Ramos (cell line): ENCODE measurements around the gene KIF17.

Source experiments
- in situ Hi-C: fragments of 300-500 bp; cut with MboI; formaldehyde crosslinking; loops from one replicate; pipeline ENCODE4 v1.14.3; 2022; ENCODE audit warnings: low sequenced_read_pairs; ENCODE audit not compliant: unreplicated experiment

Gene KIF17

DNA sequence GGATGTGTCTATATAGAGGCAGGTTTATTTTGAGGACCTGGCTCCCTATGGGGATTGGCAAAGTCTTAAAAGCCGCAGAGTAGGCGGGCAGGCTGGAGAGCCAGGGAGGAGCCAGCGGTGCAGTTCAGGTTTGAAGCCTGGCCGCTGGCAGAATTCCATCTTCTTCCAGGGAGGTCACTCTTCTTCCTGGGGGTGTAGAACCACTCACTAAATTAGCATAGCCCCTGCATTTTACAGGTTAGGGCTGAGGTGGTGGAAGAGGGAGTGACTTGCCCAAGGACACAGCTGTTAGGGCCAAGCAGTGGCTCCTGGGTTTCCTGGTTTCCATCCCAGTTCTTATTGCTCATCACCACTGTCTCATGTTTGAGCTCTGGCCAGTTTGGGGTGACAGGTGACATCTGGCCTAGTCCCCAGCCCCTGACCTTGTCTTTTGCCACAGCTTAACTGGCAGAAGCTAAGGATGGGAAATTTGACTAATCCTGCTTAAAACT is 83.2 kb downstream of the KIF17 start:
- in situ Hi-C loops, result loop anchor here (5.0 kb wide), 1 partner anchor 107 kb away; no protein-coding TSS in a partner anchor

GRCh38 chr1:20634065-20634593 is 83.7 kb downstream of the KIF17 start:
- in situ Hi-C loops, result no loop called here

- in situ Hi-C loops, result no loop called here
Measured at GRCh38 chr1:20633190-20634064, 84.4 kb downstream of the KIF17 start, which contains the start of gene PINK1. PINK1 (plus strand) TSS chr1:20633458; CDS start chr1:20633549, 91 bp downstream.

DNA sequence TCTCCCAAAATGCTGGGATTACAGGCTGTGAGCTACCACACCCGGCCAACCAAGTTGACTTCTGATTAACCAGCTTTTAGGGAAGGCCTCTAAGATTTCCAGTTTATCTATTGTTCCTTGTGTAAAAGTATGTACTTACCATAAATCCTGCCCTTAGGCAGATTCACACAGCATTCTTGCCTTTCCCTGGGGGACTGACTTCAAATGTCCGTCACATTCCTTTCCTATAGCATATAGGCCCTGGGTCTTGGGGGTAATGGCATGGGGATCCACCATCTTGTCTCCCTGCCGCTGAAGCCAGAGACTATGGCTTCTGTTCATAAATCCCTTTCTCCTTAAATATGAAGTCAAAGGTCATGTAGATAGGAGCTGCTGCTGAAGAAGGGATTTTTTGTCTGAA is 85.4 kb downstream of the KIF17 start:
- in situ Hi-C loops, result no loop called here

DNA sequence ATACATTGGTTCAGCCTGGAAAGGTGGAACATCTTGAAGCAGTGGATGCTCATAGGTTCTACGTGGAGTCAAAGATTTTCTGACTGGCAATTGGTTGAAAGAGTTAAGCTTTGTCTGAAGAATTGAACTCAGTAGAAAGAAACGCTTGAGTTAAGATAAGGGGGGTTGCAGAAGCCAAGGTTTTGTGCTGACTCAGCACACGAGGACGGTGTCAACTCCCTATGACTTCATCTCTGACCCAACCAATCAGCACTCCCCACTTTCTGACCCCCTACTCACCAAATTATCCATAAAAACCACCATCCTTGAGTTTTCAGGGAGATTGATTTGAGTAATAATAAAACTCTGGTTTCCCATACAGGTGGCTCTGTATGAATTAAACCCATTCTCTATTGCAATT is 87.1 kb downstream of the KIF17 start:
- in situ Hi-C loops, result no loop called here

DNA sequence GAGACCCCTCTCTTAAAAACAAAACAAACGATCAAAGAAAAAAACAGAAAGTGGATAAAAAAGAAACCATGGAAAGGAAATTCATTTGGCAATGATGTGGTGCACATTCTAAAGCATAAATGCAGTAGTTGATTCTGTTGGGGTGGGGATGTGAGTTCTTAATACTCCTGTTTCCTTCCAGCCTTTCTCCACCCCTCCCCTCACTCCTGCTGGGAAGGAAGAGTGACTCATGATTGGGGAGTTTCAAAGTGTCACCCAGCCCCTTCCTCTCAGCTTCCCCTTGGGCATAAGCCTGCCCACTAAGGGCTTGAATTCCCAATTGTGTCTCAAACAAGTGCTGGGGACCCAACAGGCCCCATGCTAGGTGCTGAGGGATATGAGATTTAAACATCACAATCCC is 91.3 kb downstream of the KIF17 start:
- in situ Hi-C loops, result no loop called here

DNA sequence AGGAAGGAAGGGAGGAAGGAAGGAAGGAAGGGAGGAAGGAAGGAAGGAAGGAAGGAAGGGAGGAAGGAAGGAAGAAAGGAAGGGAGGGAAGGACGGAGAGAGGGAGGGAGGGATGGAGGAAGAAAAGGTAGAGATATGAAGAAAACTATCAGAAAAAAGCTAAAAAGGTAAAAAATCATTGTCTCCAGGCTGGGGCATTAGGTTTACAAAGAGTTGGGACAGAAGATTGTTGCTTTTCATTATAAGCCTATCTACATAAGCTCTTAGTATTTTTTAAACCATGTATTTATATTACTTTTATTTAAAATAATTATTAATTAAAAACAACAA is 91.7 kb downstream of the KIF17 start:
- in situ Hi-C loops, result no loop called here

GRCh38 chr1:20625176-20626097 is 92.4 kb downstream of the KIF17 start:
- in situ Hi-C loops, result no loop called here

GRCh38 chr1:20624709-20625108 is 93.1 kb downstream of the KIF17 start:
- in situ Hi-C loops, result no loop called here

- in situ Hi-C loops, result no loop called here
Measured at GRCh38 chr1:20621012-20621411, 96.8 kb downstream of the KIF17 start.

DNA sequence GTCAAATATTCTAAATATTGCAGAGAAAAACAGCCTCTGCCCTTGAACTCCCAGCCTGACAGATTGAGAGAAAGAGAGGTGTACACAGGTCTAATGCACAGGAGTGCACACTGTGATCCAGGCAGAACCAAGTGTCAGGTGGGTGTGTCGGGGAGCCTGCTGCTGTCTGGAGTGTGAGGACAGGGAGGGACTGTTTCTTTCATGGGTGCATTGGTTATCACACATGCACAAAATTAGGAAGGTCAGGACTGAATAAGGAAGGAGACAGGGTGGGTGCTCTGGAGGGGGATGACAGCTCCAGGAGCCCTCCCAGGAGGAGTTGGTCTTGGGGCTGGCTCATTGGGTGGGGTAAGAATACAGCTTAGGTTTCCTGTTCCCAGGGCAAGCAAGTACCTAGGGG is 97.8 kb downstream of the KIF17 start:
- in situ Hi-C loops, result no loop called here

DNA sequence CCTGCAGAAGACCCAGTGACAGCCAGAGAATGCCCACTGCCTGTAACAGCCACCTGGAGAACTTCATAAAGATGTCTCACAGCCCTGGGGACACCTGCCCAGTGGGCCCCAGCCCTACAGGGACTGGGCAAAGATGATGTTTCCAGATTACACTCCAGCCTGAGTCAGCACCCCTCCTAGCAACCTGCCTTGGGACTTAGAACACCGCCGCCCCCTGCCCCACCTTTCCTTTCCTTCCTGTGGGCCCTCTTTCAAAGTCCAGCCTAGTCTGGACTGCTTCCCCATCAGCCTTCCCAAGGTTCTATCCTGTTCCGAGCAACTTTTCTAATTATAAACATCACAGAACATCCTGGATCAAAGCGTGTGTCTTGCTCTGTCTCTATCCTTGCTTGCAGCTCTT is 99.3 kb downstream of the KIF17 start:
- in situ Hi-C loops, result no loop called here

DNA sequence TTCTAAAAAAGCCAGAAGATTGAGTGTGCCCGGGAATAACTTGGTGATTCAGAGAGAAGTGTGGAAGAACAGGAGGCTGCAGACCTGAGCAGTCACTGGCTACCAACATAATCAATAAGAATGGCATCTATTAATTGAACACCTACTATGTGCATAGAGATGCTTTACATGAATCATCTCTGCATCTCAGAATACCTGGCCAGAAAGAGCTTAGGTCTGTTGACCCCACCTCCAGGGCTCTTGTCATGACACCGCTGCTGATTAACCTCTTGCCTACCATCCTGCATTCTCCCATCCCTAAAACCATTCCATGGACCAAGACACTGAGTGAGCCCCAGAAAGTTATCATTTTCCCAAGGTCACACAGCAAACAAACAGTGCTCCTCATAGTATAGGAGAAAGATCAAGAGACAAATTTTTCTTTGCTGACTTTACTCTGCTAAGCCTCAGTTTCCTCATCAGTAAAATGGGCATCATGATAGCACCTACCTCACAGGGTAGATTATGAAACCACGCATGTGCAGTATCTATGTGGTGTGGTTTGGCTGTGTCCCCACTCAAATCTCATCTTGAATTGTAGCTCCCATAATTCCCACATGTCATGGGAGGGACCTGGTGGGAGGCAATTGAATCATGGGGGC is 100.8 kb downstream of the KIF17 start:
- in situ Hi-C loops, result no loop called here

DNA sequence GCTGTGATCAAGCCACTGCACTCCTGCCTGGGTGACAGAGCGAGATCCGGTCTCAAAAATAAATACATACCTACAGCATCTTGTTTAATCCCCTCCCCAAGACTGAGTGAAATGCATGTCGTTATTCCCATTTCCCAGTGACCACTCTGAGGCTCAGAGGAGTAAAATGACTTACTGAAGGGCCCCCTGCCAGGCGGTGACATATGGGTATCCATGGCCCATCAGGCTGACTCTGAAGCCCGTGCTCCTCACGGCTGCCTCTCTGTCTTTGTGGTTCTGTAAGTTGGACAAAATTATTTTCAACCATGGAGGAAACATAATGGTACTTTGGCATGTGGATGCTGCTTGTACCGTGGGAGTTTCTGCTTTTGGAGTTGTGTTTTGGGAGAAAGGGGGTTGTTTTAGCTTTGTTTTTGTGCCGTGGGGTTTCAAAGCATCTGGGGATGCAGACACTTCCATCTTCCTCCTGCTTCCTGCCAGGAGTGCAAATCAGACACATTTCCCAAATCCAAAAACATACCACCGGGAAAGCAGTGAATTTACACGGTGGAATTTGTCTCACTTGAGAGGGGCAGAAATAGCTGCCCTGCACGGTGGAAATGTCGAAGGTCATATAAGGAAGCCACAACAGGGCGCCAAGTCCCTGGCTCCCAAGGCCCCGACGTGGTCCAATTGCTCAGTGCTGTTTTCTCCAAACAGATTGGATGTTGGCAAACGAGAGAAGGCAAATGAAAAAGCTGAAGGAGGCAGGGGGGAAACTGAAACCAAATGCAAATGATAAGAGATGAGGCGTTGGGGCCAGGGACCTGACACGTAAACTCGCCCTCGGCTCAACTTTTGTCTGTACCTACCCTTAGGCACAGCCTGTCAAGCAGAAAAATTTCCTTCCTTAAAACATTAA is 101.6 kb downstream of the KIF17 start:
- in situ Hi-C loops, result no loop called here

DNA sequence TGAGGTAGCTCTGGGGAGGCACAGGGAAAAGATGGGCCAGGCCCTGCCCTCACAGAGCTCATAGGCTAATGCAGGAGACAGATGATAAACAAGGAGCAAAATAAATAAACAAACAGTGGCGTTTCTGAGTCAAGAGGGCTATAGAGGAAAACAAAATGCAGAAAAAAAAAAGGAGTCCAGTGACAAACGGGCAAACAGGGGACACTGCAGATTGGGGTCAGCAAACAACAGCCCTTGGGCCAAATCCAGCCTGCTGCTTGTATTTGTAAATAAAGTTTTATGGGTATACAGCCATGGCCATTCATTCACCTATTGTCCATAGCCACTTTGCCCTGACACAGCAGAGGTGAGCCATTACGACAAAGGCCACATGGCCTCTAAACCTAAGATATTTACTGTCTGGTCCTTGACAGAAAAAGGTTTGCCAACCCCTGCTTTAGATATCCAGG is 103.7 kb downstream of the KIF17 start:
- in situ Hi-C loops, result no loop called here
